Suprapubic skin (tissue), 4 donors: ENCODE results near the gene WDFY2. TPM values are rescaled to one million over a fixed set of nuclear protein-coding genes. Genes with fewer than 3 reads are reported as not detected.

ENCODE experiments used
- DNase-seq, 2 donors: peaks; one replicate each; pipeline ENCODE4 v3.0.0-alpha.2; 2019; ENCODE audit warnings: low spot score in 2 of 2
- H3K27ac ChIP-seq: fragments of 200-600 bp; sonication (generic); one replicate; pipeline ENCODE4 v1.5.1; 2019
- H3K27me3 ChIP-seq: fragments of 200-600 bp; sonication (generic); one replicate; pipeline ENCODE4 v1.5.1; 2019
- H3K36me3 ChIP-seq: fragments of 200-600 bp; sonication (generic); one replicate; pipeline ENCODE4 v1.5.1; 2019
- H3K4me1 ChIP-seq: fragments of 200-600 bp; sonication (generic); one replicate; pipeline ENCODE4 v1.5.1; 2019
- H3K4me3 ChIP-seq: fragments of 200-600 bp; sonication (generic); one replicate; pipeline ENCODE4 v1.5.1; 2019; ENCODE audit warnings: mild to moderate bottlenecking
- H3K9me3 ChIP-seq: fragments of 200-600 bp; sonication (generic); one replicate; pipeline ENCODE4 v1.5.1; 2019
- CTCF ChIP-seq, 2 donors: fragments of 200-600 bp in 1 of 2; fragments of 450-650 bp in 1 of 2; sonication (generic) in 1 of 2; IDR thresholded peaks; one replicate each; pipeline ENCODE4 v1.5.1; 2016 to 2019; ENCODE audit warnings: antibody characterized with exemption in 2 of 2, mild to moderate bottlenecking in 1 of 2, moderate library complexity in 1 of 2
- EP300 ChIP-seq: sonication (generic); formaldehyde crosslinking; IDR thresholded peaks from one replicate; pipeline ENCODE4 v1.6.1; 2017; ENCODE audit warnings: antibody characterized with exemption
- POLR2A ChIP-seq, 2 donors: fragments of 450-650 bp; IDR thresholded peaks; one replicate each; pipeline ENCODE4 v1.6.1; 2017; ENCODE audit warnings: antibody characterized with exemption in 2 of 2, mild to moderate bottlenecking in 2 of 2, moderate library complexity in 2 of 2
- POLR2AphosphoS5 ChIP-seq, 3 donors: sonication (generic); formaldehyde crosslinking; IDR thresholded peaks; one replicate each; pipeline ENCODE4 v1.6.1; 2017; ENCODE audit warnings: antibody characterized with exemption in 3 of 3
- WGBS: methylation state at CpG from one replicate; pipeline ENCODE4 v1.1.5; 2018; 5-methylcytosine and 5-hydroxymethylcytosine counted together
- total RNA-seq, 4 donors: library from RNA; depleted of rRNA; stranded (reverse); fragments of >200 nt; gene quantifications; one replicate each; pipeline ENCODE4 v1.1.0, GENCODE V29; 2016

The WDFY2 gene
- total RNA-seq, 4 donors from 2014 or later: 35.3 to 99.2 (median 40.4) TPM

- Histone ChIP-seq H3K27me3 (no peaks in the 10 kb centered on the region), H3K27ac (peak overlapping the region; percentile 69), H3K9me3 (no peaks in the 10 kb centered on the region), H3K4me1 (peaks cover 38% of the 10 kb centered on the region), H3K36me3 (peaks cover 48% of the 10 kb centered on the region), H3K4me3 (no peak overlapping the region)
- 75% methylated on average over 4 of the region's 4 CpGs for WGBS
- TF ChIP-seq CTCF (IDR thresholded peaks at IDR 0.05): no peak
- no peak for TF ChIP-seq EP300
- TF ChIP-seq POLR2A (IDR thresholded peaks at IDR 0.05): no peak
- TF ChIP-seq POLR2AphosphoS5 (IDR thresholded peaks at IDR 0.05): no peak
- no peak for DNase-seq
Measured at GRCh38 chr13:51765142-51765515, 180.9 kb downstream of the WDFY2 start.

- H3K36me3 ChIP-seq: peaks cover 33% of the 10 kb centered on the region
- no peak for DNase-seq
- H3K4me1 ChIP-seq: peaks cover 56% of the 10 kb centered on the region
- H3K9me3 ChIP-seq: no peaks in the 10 kb centered on the region
- no peak for TF ChIP-seq EP300
- no peak for TF ChIP-seq CTCF (IDR thresholded peaks at IDR 0.05)
- no peak for TF ChIP-seq POLR2AphosphoS5 (IDR thresholded peaks at IDR 0.05)
- TF ChIP-seq POLR2A (IDR thresholded peaks at IDR 0.05): no peak
- H3K27me3 ChIP-seq: no peaks in the 10 kb centered on the region
- no peak overlapping the region for H3K4me3 ChIP-seq
- no peak overlapping the region for H3K27ac ChIP-seq
- 88% methylated on average over 5 of the region's 8 CpGs for WGBS
Measured at GRCh38 chr13:51767100-51767499, 182.8 kb downstream of the WDFY2 start.

- peaks cover 55% of the 10 kb centered on the region for H3K4me1 ChIP-seq
- 89% methylated on average over 14 of the region's 15 CpGs for WGBS
Measured at GRCh38 chr13:51768378-51768921, 184.2 kb downstream of the WDFY2 start.

GRCh38 chr13:51768976-51769375, 184.7 kb downstream of the WDFY2 start:
- Histone ChIP-seq H3K9me3 (no peaks in the 10 kb centered on the region), H3K27ac (peak overlapping the region; percentile 96), H3K36me3 (peaks cover 27% of the 10 kb centered on the region), H3K27me3 (no peaks in the 10 kb centered on the region), H3K4me1 (peaks cover 50% of the 10 kb centered on the region), H3K4me3 (no peak overlapping the region)
- TF ChIP-seq POLR2AphosphoS5 (IDR thresholded peaks at IDR 0.05) (no peak), EP300 (no peak), POLR2A (IDR thresholded peaks at IDR 0.05) (no peak), CTCF (IDR thresholded peaks at IDR 0.05) (no peak)
- no peak for DNase-seq
- 90% methylated on average over 19 of the region's 19 CpGs for WGBS

More at GRCh38 chr13:51768378-51768921, 184.2 kb downstream of the WDFY2 start:
- TF ChIP-seq EP300: no peak
- TF ChIP-seq POLR2AphosphoS5 (IDR thresholded peaks at IDR 0.05): no peak
- no peak for TF ChIP-seq CTCF (IDR thresholded peaks at IDR 0.05)
- no peak for TF ChIP-seq POLR2A (IDR thresholded peaks at IDR 0.05)
- H3K27ac ChIP-seq: peak overlapping the region; percentile 96
- H3K4me3 ChIP-seq: no peak overlapping the region
- H3K27me3 ChIP-seq: no peaks in the 10 kb centered on the region
- H3K36me3 ChIP-seq: peaks cover 27% of the 10 kb centered on the region
- no peak for DNase-seq
- H3K9me3 ChIP-seq: no peaks in the 10 kb centered on the region

- peaks cover 25% of the 10 kb centered on the region for H3K36me3 ChIP-seq
- peak; percentile 72 to 97 (median 87) for TF ChIP-seq POLR2AphosphoS5 (IDR thresholded peaks at IDR 0.05)
- no peak for TF ChIP-seq EP300
- DNase-seq: peak in 1 of 2 donors; percentile 82
- H3K27ac ChIP-seq: peak overlapping the region; percentile 96
- 31% methylated on average over 11 of the region's 11 CpGs for WGBS
- no peaks in the 10 kb centered on the region for H3K27me3 ChIP-seq
- H3K4me3 ChIP-seq: no peak overlapping the region
- no peaks in the 10 kb centered on the region for H3K9me3 ChIP-seq
- H3K4me1 ChIP-seq: peaks cover 45% of the 10 kb centered on the region
Measured at GRCh38 chr13:51769455-51770127, 185.3 kb downstream of the WDFY2 start.
